T-cell (primary cell): ENCODE results near the gene RGP1. TPM values are rescaled to one million over a fixed set of nuclear protein-coding genes. Genes with fewer than 3 reads are reported as not detected.
A peak's percentile ranks its signal among the peaks of the same experiment; 100 is the strongest.

Experiments
- ATAC-seq, 4 experiments: fragments of 200-7000 bp in 3 of 4; fragments of 150-1000 bp in 1 of 4; cut with Tn5 transposase; replicated peaks in 1 of 4; 1 replicate in 3 of 4; 2 replicates in 1 of 4; pipeline ENCODE4 v1.10.0; 2021; ENCODE audit warnings: moderate library complexity in 3 of 4, mild to moderate bottlenecking in 2 of 4, moderate number of reproducible peaks in 1 of 4
- CTCF ChIA-PET, 2 donors: fragments of 300-600 bp; sonication (Branson Sonifier 250); formaldehyde crosslinking; loops; one replicate each; lab custom pipeline; 2022; ENCODE audit warnings: antibody characterized with exemption in 2 of 2; lab: Charles Lee
- POLR2A ChIA-PET, 2 donors: fragments of 300-600 bp; sonication (Branson Sonifier 250); formaldehyde crosslinking; loops; one replicate each; lab custom pipeline; 2022; ENCODE audit warnings: antibody characterized with exemption in 2 of 2; lab: Charles Lee
- DNase-seq, 35 experiments: peaks; one replicate each; pipeline versions ENCODE4 v3.0.0 to v3.0.0-alpha.2; 2013 to 2023
- H3K27ac ChIP-seq: one replicate; pipeline ENCODE4 v1.5.1; 2013; ENCODE audit warnings: low read length
- H3K27me3 ChIP-seq, 2 experiments: replicated peaks in 1 of 2; 1 replicate in 1 of 2; 2 replicates in 1 of 2; pipeline versions ENCODE4 v1.6.1 to v1.7.0; 2013; ENCODE audit warnings: low read length in 1 of 2, mixed read lengths in 1 of 2; ENCODE audit not compliant: control insufficient read depth in 2 of 2, insufficient read depth in 2 of 2; ENCODE audit errors: extremely low read depth in 1 of 2
- H3K36me3 ChIP-seq, 2 donors: 1 replicate in 1 of 2; 2 replicates in 1 of 2; pipeline versions ENCODE4 v1.6.1 to v1.7.0; 2013; ENCODE audit warnings: low read length in 1 of 2; ENCODE audit not compliant: control insufficient read depth in 2 of 2, insufficient read depth in 1 of 2; ENCODE audit errors: extremely low read depth in 1 of 2
- H3K4me1 ChIP-seq, 2 experiments: 1 replicate in 1 of 2; 2 replicates in 1 of 2; pipeline versions ENCODE4 v1.6.1 to v1.7.0; 2013; ENCODE audit warnings: low read length in 2 of 2, mixed read lengths in 1 of 2; ENCODE audit not compliant: insufficient read depth in 2 of 2, control insufficient read depth in 1 of 2; ENCODE audit errors: extremely low read depth in 1 of 2
- H3K4me3 ChIP-seq, 2 donors: 1 replicate in 1 of 2; 2 replicates in 1 of 2; pipeline versions ENCODE4 v1.5.1 to v1.7.0; 2013; ENCODE audit warnings: mild to moderate bottlenecking in 2 of 2, low read length in 1 of 2, moderate library complexity in 1 of 2; ENCODE audit not compliant: control insufficient read depth in 1 of 2; ENCODE audit errors: extremely low read depth in 1 of 2
- H3K9me3 ChIP-seq: 2 replicates; pipeline ENCODE4 v1.7.0; 2013
- H3K27ac Mint-ChIP-seq, 2 donors: one replicate each; pipeline ENCODE4 v1.8.0; 2020 to 2021; ENCODE audit warnings: mild to moderate bottlenecking in 2 of 2, mixed read lengths in 2 of 2
- H3K27me3 Mint-ChIP-seq, 2 donors: one replicate each; pipeline ENCODE4 v1.8.0; 2021 to 2022; ENCODE audit warnings: mixed read lengths in 2 of 2
- H3K36me3 Mint-ChIP-seq: one replicate; pipeline ENCODE4 v1.8.0; 2021; ENCODE audit warnings: mixed read lengths
- H3K4me1 Mint-ChIP-seq, 3 donors: one replicate each; pipeline ENCODE4 v1.8.0; 2020 to 2022; ENCODE audit warnings: mixed read lengths in 3 of 3, mild to moderate bottlenecking in 1 of 3
- H3K4me3 Mint-ChIP-seq, 3 donors: one replicate each; pipeline ENCODE4 v1.8.0; 2020 to 2022; ENCODE audit warnings: mild to moderate bottlenecking in 3 of 3, mixed read lengths in 3 of 3, moderate library complexity in 3 of 3
- H3K9me3 Mint-ChIP-seq, 3 donors: one replicate each; pipeline ENCODE4 v1.8.0; 2020 to 2022; ENCODE audit warnings: mixed read lengths in 3 of 3
- WGBS: methylation state at CpG from one replicate; pipeline ENCODE4 v1.1.5; 2013; ENCODE audit warnings: missing lambda C conversion rate; ENCODE audit not compliant: insufficient coverage; 5-methylcytosine and 5-hydroxymethylcytosine counted together
- total RNA-seq, 35 experiments: library from RNA in 6 of 35; stranded (reverse) in 6 of 35; fragments of 120-200 nt in 1 of 35; gene quantifications; one replicate each; pipeline versions ENCODE4 v1.2.1 to v1.2.4 and lab custom pipeline; 2013 to 2026

The RGP1 gene
- total RNA-seq, 5 donors from 2014 or later (not counting 1 experiment from before 2014, with no cell fraction given) = 20.6 to 36.5 (median 33.5) TPM

GRCh38 chr9:35792826-35793225 lies 43.7 kb downstream of the RGP1 start:
- Histone ChIP-seq H3K27ac (no peak overlapping the region), H3K36me3 (peaks cover 8 to 9% of the 10 kb centered on the region in 2 donors), H3K27me3 (no peaks in the 10 kb centered on the region), H3K4me1 (peaks cover 0 to 3% of the 10 kb centered on the region in 2 experiments), H3K9me3 (no peaks in the 10 kb centered on the region), H3K4me3 (no peak overlapping the region)
- peaks cover 0 to 14% (median 13%) of the 10 kb centered on the region in 3 donors for H3K4me1 Mint-ChIP-seq
- ChIA-PET CTCF (interaction anchor here (0.9 to 1.3 kb wide), 2 partner anchors 89 to 230 kb away, joined by 3 to 5 read pairs; no protein-coding TSS in a partner anchor), POLR2A (no interaction called here)
- peaks cover 7% of the 10 kb centered on the region for H3K36me3 Mint-ChIP-seq
- no peaks in the 10 kb centered on the region for H3K9me3 Mint-ChIP-seq
- no peak overlapping the region for H3K4me3 Mint-ChIP-seq
- ATAC-seq (no peak), DNase-seq (no peak)
- 99% methylated on average over 13 of the region's 14 CpGs for WGBS
- H3K27me3 Mint-ChIP-seq = no peaks in the 10 kb centered on the region
- no peak overlapping the region for H3K27ac Mint-ChIP-seq

- H3K27me3 ChIP-seq = no peaks in the 10 kb centered on the region
- 96% methylated on average over 2 of the region's 2 CpGs for WGBS
- H3K27ac Mint-ChIP-seq = no peak overlapping the region
- H3K27me3 Mint-ChIP-seq = no peaks in the 10 kb centered on the region
- H3K27ac ChIP-seq = no peak overlapping the region
- no peaks in the 10 kb centered on the region for H3K9me3 Mint-ChIP-seq
- ATAC-seq (no peak), DNase-seq (no peak)
- peaks cover 0 to 3% of the 10 kb centered on the region in 2 experiments for H3K4me1 ChIP-seq
- no peaks in the 10 kb centered on the region for H3K9me3 ChIP-seq
- no peak overlapping the region for H3K4me3 ChIP-seq
- CTCF ChIA-PET = interaction anchor here (0.9 to 1.3 kb wide), 2 partner anchors 89 to 229 kb away, joined by 3 to 5 read pairs; no protein-coding TSS in a partner anchor
- peaks cover 8 to 9% of the 10 kb centered on the region in 2 donors for H3K36me3 ChIP-seq
- peaks cover 0 to 14% (median 13%) of the 10 kb centered on the region in 3 donors for H3K4me1 Mint-ChIP-seq
- POLR2A ChIA-PET = no interaction called here
- H3K36me3 Mint-ChIP-seq = peaks cover 6% of the 10 kb centered on the region
- H3K4me3 Mint-ChIP-seq = no peak overlapping the region
These were observed 44.4 kb downstream of the RGP1 start for GRCh38 chr9:35793461-35793860.

DNA sequence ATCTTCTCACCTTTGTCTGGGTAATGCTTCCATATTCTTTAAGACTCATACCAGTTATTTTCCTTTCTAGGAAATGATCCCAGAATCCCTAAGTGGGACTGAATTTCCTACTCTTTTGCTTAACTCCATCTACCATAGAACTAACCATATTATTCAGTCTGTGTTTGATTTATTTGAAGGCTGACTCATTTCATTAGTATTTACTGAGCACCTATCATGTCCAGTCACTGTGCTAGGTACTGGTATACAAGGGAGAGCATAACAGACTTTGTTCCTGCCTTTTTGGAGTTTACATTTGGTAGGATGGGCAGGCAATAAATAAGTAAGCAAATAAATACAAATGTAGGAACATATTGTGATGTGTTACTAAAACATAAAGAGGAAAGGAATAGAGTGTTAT lies 46.6 kb downstream of the RGP1 start:
- Histone ChIP-seq H3K9me3 (no peaks in the 10 kb centered on the region), H3K27ac (no peak overlapping the region), H3K27me3 (no peaks in the 10 kb centered on the region), H3K36me3 (peaks cover 3 to 16% of the 10 kb centered on the region in 2 donors), H3K4me3 (no peak overlapping the region), H3K4me1 (no peaks in the 10 kb centered on the region)
- ChIA-PET CTCF (interaction anchor here in 1 of 2 donors (0.6 kb wide), 1 partner anchor 225 kb away, joined by 3 read pairs; no protein-coding TSS in a partner anchor), POLR2A (no interaction called here)
- Mint-ChIP-seq H3K9me3 (no peaks in the 10 kb centered on the region), H3K4me3 (no peak overlapping the region), H3K27ac (no peak overlapping the region), H3K36me3 (peaks cover 11% of the 10 kb centered on the region), H3K27me3 (no peaks in the 10 kb centered on the region), H3K4me1 (peaks cover 0 to 8% (median 6%) of the 10 kb centered on the region in 3 donors)
- ATAC-seq (no peak), DNase-seq (no peak)

DNA sequence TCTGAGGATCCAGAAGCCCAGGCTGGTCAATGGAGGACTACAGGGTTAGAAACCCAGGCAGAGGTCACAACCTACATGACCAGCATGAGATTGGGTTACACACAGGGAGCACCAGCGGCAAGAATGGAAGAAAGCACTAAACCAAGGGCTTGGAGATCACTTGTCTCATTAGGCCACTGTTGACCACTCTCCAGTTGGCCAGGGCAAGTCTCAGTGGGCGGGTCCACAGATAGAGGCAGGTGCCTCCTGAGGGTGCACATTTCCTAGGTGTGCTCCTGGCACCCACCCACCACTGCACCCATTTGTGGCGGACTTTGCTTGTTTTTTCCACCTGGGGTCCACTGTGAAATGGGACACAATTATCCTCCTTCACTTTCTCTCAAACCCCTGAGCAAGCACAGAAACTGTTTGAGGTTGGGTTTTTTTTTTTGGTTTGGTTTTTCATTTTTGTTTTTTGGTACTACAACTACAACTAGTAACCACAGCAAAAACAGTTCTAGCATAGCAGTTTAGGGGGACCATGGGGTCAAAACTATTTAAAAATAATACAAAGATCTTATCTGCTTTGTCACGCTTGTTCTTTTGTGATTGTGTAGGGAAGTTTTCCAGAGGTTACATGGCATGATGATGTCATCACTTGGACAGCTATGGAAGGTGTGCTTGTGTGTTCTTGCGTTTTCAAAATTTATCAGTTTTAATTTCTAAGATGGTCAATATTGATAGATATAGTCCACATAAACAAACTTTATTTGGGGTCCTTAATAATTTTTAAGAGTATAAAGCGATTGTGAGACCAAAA lies 48.4 kb downstream of the RGP1 start:
- POLR2A ChIA-PET = no interaction called here

DNA sequence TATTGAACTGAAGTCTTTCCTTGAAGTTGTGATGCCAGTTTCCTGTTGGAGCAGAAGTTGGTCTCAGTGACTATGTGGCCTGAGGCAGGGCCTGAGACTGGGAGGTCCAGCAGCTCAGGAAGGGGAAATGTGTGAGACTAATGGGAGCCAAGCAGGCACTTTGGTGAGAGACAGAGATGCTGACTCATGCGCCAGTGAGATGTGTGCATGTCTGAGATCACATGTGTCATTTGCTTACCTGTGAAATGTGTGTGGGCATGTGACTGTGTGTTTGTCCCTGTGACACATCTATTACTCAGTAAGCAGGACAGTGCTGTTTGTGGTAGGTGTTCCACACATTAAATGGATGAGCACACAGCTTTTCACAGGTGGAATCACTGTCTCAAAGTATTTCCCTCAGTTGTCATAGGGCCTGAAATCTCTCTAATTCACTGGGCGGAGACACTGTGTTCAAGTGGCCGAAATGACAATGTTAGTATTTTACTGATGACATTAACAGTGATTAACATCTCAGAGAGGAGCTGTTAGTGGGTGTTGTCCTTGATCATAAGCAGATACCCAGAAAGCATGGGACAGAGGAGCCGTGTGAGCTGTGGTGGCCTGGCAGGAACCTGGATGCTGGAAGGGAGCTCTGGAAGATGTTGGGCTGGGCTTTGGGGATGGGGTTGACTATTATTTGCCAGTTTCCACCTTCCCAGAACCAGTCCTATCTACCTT lies 49.7 kb downstream of the RGP1 start:
- DNase-seq (no peak), ATAC-seq (peak in 1 of 4 experiments; percentile 19)
- WGBS = 89% methylated on average over 3 of the region's 4 CpGs
- Mint-ChIP-seq H3K27me3 (no peaks in the 10 kb centered on the region), H3K27ac (no peak overlapping the region), H3K36me3 (peaks cover 30% of the 10 kb centered on the region), H3K4me3 (no peak overlapping the region), H3K4me1 (peaks cover 0 to 6% (median 6%) of the 10 kb centered on the region in 3 donors), H3K9me3 (no peaks in the 10 kb centered on the region)
- ChIA-PET POLR2A (no interaction called here), CTCF (interaction anchor here in 1 of 2 donors (0.5 kb wide), 1 partner anchor 166 kb away, joined by 3 read pairs; no protein-coding TSS in a partner anchor)
- no peak overlapping the region for H3K27ac ChIP-seq
- H3K4me3 ChIP-seq = no peak overlapping the region
- H3K9me3 ChIP-seq = no peaks in the 10 kb centered on the region
- H3K36me3 ChIP-seq = peaks cover 3 to 26% of the 10 kb centered on the region in 2 donors
- no peaks in the 10 kb centered on the region for H3K27me3 ChIP-seq
- H3K4me1 ChIP-seq = no peaks in the 10 kb centered on the region

More for the DNA sequence above, 48.4 kb downstream of the RGP1 start:
- Histone ChIP-seq H3K27me3 (no peaks in the 10 kb centered on the region), H3K4me3 (no peak overlapping the region), H3K36me3 (peaks cover 6 to 27% of the 10 kb centered on the region in 2 donors), H3K9me3 (no peaks in the 10 kb centered on the region), H3K27ac (no peak overlapping the region), H3K4me1 (no peaks in the 10 kb centered on the region)
- ATAC-seq = no peak
- H3K9me3 Mint-ChIP-seq = no peaks in the 10 kb centered on the region
- no peak for DNase-seq
- CTCF ChIA-PET = no interaction called here
- WGBS = 100% methylated on average over 2 of the region's 6 CpGs
- H3K36me3 Mint-ChIP-seq = peaks cover 26% of the 10 kb centered on the region
- H3K4me1 Mint-ChIP-seq = peaks cover 0 to 8% (median 6%) of the 10 kb centered on the region in 3 donors
- H3K4me3 Mint-ChIP-seq = no peak overlapping the region
- H3K27ac Mint-ChIP-seq = no peak overlapping the region
- no peaks in the 10 kb centered on the region for H3K27me3 Mint-ChIP-seq

DNA sequence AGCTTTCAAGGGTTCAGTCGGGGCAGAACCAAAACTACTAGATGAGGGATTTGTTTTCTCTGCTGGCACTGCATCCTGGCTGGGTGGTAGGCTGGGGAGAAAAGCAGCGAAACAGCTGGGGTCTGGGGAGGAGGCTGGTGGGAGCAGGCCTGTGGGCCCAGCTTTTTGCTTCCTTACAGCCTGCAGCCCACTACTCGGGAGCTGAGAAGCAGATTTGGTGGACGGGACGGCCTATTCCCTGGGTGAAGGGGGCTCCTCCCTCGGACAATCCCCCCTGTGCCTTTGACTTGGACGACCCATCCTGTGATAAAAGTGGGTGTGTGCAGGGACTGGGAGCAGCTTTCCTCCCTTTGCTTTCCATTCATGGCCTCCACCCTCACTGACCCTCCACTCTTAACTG lies 51.4 kb downstream of the RGP1 start:
- CTCF ChIA-PET = no interaction called here
- Histone ChIP-seq H3K9me3 (no peaks in the 10 kb centered on the region), H3K36me3 (peaks cover 3 to 26% of the 10 kb centered on the region in 2 donors), H3K27ac (no peak overlapping the region), H3K4me3 (no peak overlapping the region), H3K4me1 (no peaks in the 10 kb centered on the region), H3K27me3 (no peaks in the 10 kb centered on the region)
- WGBS = 94% methylated on average over 3 of the region's 7 CpGs
- POLR2A ChIA-PET = no interaction called here
- Mint-ChIP-seq H3K4me3 (no peak overlapping the region), H3K27ac (no peak overlapping the region), H3K36me3 (peaks cover 35% of the 10 kb centered on the region), H3K27me3 (no peaks in the 10 kb centered on the region), H3K9me3 (no peaks in the 10 kb centered on the region), H3K4me1 (no peaks in the 10 kb centered on the region)
- no peak for ATAC-seq
- DNase-seq = no peak
